WTC11 (cell line): ENCODE measurements around the gene WWOX. TPM values are rescaled to one million over a fixed set of nuclear protein-coding genes. Genes with fewer than 3 reads are reported as not detected.

Experiments
- ATAC-seq: fragments of 200-7000 bp; cut with Tn5 transposase; 2 replicates; pipeline ENCODE4 v1.10.0; 2021; ENCODE audit warnings: mild to moderate bottlenecking, moderate library complexity
- CTCF ChIA-PET: fragments of 300-600 bp; sonication (Branson Sonifier 250); formaldehyde crosslinking; loops from one replicate; lab custom pipeline; 2021; ENCODE audit warnings: antibody characterized with exemption; lab: Charles Lee
- POLR2A ChIA-PET: fragments of 350-600 bp; sonication (Branson Sonifier 250); formaldehyde crosslinking; loops from one replicate; lab custom pipeline; 2021; ENCODE audit warnings: antibody characterized with exemption; lab: Charles Lee
- DNase-seq: peaks from one replicate; pipeline ENCODE4 v3.0.0; 2021; ENCODE audit warnings: low spot score
- H3K27ac Mint-ChIP-seq: 2 replicates; pipeline ENCODE4 v1.8.0; 2021; ENCODE audit warnings: mixed read lengths
- H3K27me3 Mint-ChIP-seq: 2 replicates; pipeline ENCODE4 v1.8.0; 2021; ENCODE audit warnings: low read depth, mild to moderate bottlenecking, moderate library complexity, mixed read lengths
- H3K36me3 Mint-ChIP-seq: 2 replicates; pipeline ENCODE4 v1.8.0; 2021; ENCODE audit warnings: mixed read lengths
- H3K4me1 Mint-ChIP-seq: 2 replicates; pipeline ENCODE4 v1.8.0; 2022; ENCODE audit warnings: mixed read lengths
- H3K4me3 Mint-ChIP-seq: 2 replicates; pipeline ENCODE4 v1.8.0; 2021; ENCODE audit warnings: mild to moderate bottlenecking, moderate library complexity, mixed read lengths
- H3K9me3 Mint-ChIP-seq: 2 replicates; pipeline ENCODE4 v1.8.0; 2021; ENCODE audit warnings: mixed read lengths
- CREB1 ChIP-seq: sonication (generic); formaldehyde crosslinking; IDR thresholded peaks from 2 replicates; pipeline ENCODE4 v1.8.0; 2023; ENCODE audit warnings: mild to moderate bottlenecking, missing genetic modification reagents
- ETV6 ChIP-seq: sonication (generic); formaldehyde crosslinking; IDR thresholded peaks from 2 replicates; pipeline ENCODE4 v1.8.1; 2022; ENCODE audit warnings: mild to moderate bottlenecking, missing genetic modification reagents
- FOXP1 ChIP-seq: sonication (generic); formaldehyde crosslinking; IDR thresholded peaks from 2 replicates; pipeline ENCODE4 v1.8.0; 2022; ENCODE audit warnings: missing genetic modification reagents, mild to moderate bottlenecking, moderate library complexity, borderline replicate concordance
- GRHL2 ChIP-seq: fragments of 250-450 bp; sonication (Bioruptor Pico); IDR thresholded peaks from 2 replicates; pipeline ENCODE4 v1.8.0; 2022; ENCODE audit warnings: mild to moderate bottlenecking, moderate library complexity; ENCODE audit not compliant: insufficient replicate concordance, severe bottlenecking
- GTF2I ChIP-seq: fragments of 250-450 bp; sonication (Bioruptor Pico); conservative IDR thresholded peaks from 2 replicates; pipeline ENCODE4 v1.4.0; 2021; ENCODE audit warnings: mild to moderate bottlenecking
- JAZF1 ChIP-seq: fragments of 250-450 bp; sonication (Bioruptor Pico); IDR thresholded peaks from 2 replicates; pipeline ENCODE4 v1.9.0; 2021; ENCODE audit warnings: moderate library complexity, mild to moderate bottlenecking, inconsistent platforms
- KAT7 ChIP-seq: sonication (generic); formaldehyde crosslinking; IDR thresholded peaks from 2 replicates; pipeline ENCODE4 v1.8.1; 2023; ENCODE audit warnings: missing genetic modification reagents, mild to moderate bottlenecking, borderline replicate concordance
- NFATC4 ChIP-seq: fragments of 250-450 bp; sonication (Bioruptor Pico); IDR thresholded peaks from 2 replicates; pipeline ENCODE4 v1.9.0; 2021; ENCODE audit warnings: mild to moderate bottlenecking
- NFE2L1 ChIP-seq: sonication (generic); formaldehyde crosslinking; IDR thresholded peaks from 2 replicates; pipeline ENCODE4 v1.8.1; 2023; ENCODE audit warnings: missing genetic modification reagents
- OVOL2 ChIP-seq: fragments of 250-450 bp; sonication (Bioruptor Pico); IDR thresholded peaks from 2 replicates; pipeline ENCODE4 v1.9.0; 2021; ENCODE audit warnings: mild to moderate bottlenecking, borderline replicate concordance
- RELA ChIP-seq: sonication (generic); formaldehyde crosslinking; IDR thresholded peaks from 2 replicates; pipeline ENCODE4 v1.8.1; 2022; ENCODE audit warnings: missing genetic modification reagents, mild to moderate bottlenecking, borderline replicate concordance
- RORB ChIP-seq: fragments of 250-450 bp; sonication (Bioruptor Pico); IDR thresholded peaks from 2 replicates; pipeline ENCODE4 v1.9.0; 2021; ENCODE audit warnings: mild to moderate bottlenecking
- SOX15 ChIP-seq: fragments of 250-450 bp; sonication (Bioruptor Pico); IDR thresholded peaks from 2 replicates; pipeline ENCODE4 v1.9.0; 2021; ENCODE audit warnings: mild to moderate bottlenecking
- TP53 ChIP-seq: sonication (generic); formaldehyde crosslinking; IDR thresholded peaks from 2 replicates; pipeline ENCODE4 v1.8.1; 2023; ENCODE audit warnings: mild to moderate bottlenecking, missing genetic modification reagents
- ZNF219 ChIP-seq: sonication (generic); formaldehyde crosslinking; IDR thresholded peaks from 2 replicates; pipeline ENCODE4 v1.8.0; 2023; ENCODE audit warnings: missing genetic modification reagents, mild to moderate bottlenecking, borderline replicate concordance
- ZNF232 ChIP-seq: sonication (generic); formaldehyde crosslinking; IDR thresholded peaks from 2 replicates; pipeline ENCODE4 v1.8.0; 2022; ENCODE audit warnings: mild to moderate bottlenecking, missing genetic modification reagents
- ZNF263 ChIP-seq: sonication (generic); formaldehyde crosslinking; IDR thresholded peaks from 2 replicates; pipeline ENCODE4 v1.8.1; 2022; ENCODE audit warnings: low read depth, mild to moderate bottlenecking, moderate library complexity, missing genetic modification reagents
- total RNA-seq: library from RNA; stranded (reverse); gene quantifications from 3 replicates; pipeline ENCODE4 v1.2.3, GENCODE V29; 2021
- TF ChIP-seq, protein P1 (sequence below): fragments of 250-450 bp; sonication (Bioruptor Pico); IDR thresholded peaks from 2 replicates; pipeline ENCODE4 v1.9.0; 2021; ENCODE audit warnings: moderate library complexity, mild to moderate bottlenecking, inconsistent platforms, borderline replicate concordance
- TF ChIP-seq, protein P2 (sequence below): sonication (generic); formaldehyde crosslinking; IDR thresholded peaks from 2 replicates; pipeline ENCODE4 v1.8.1; 2023; ENCODE audit warnings: mild to moderate bottlenecking, missing genetic modification reagents
- TF ChIP-seq, protein P3 (sequence below): sonication (generic); formaldehyde crosslinking; IDR thresholded peaks from 2 replicates; pipeline ENCODE4 v1.8.0; 2022; ENCODE audit warnings: mild to moderate bottlenecking, missing genetic modification reagents
- TF ChIP-seq, protein P4 (sequence below): sonication (generic); formaldehyde crosslinking; IDR thresholded peaks from 2 replicates; pipeline ENCODE4 v1.8.1; 2022; ENCODE audit warnings: low read depth, mild to moderate bottlenecking, moderate library complexity, missing genetic modification reagents, borderline replicate concordance
- TF ChIP-seq, protein P5 (sequence below): sonication (generic); formaldehyde crosslinking; IDR thresholded peaks from 2 replicates; pipeline ENCODE4 v1.8.1; 2022; ENCODE audit warnings: mild to moderate bottlenecking, missing genetic modification reagents, moderate library complexity, borderline replicate concordance

The WWOX gene
- total RNA-seq, 1 experiment from 2014 or later, result 15.7 TPM

DNA sequence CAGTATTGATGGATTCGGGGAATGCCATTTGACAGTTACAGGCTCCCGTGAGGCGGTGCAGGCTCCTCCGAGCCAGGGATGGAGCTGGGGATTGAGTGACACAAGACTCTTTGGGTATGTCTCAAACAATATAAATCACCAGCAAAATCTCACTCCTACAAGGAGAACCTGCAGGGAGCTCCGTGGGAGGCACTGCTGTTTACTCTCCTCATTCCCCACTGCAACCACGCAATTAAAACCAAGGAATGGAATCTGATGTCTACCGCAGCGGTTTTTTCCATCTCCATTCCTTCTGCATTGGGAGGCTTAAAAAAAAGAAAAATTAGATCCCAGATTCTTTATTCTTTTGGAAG lies 157.9 kb downstream of the WWOX start:
- DNase-seq (no peak), ATAC-seq (no peak; the same call in 1 of the 2 replicates)
- Mint-ChIP-seq H3K9me3 (no peaks in the 10 kb centered on the region), H3K4me1 (peaks cover 27% of the 10 kb centered on the region), H3K27ac (no peak overlapping the region), H3K4me3 (no peak overlapping the region), H3K36me3 (no peaks in the 10 kb centered on the region), H3K27me3 (no peaks in the 10 kb centered on the region)
- ChIA-PET POLR2A (no interaction called here), CTCF (no interaction called here)
- TF ChIP-seq GRHL2 (CRISPR knock-in tag), result no peak
- no peak for TF ChIP-seq RELA
- no peak for TF ChIP-seq ZNF263 (CRISPR knock-in tag)
- TF ChIP-seq RORB (CRISPR knock-in tag), result no peak
- TF ChIP-seq ETV6 (CRISPR knock-in tag), result no peak
- TF ChIP-seq NFE2L1 (CRISPR knock-in tag), result no peak

DNA sequence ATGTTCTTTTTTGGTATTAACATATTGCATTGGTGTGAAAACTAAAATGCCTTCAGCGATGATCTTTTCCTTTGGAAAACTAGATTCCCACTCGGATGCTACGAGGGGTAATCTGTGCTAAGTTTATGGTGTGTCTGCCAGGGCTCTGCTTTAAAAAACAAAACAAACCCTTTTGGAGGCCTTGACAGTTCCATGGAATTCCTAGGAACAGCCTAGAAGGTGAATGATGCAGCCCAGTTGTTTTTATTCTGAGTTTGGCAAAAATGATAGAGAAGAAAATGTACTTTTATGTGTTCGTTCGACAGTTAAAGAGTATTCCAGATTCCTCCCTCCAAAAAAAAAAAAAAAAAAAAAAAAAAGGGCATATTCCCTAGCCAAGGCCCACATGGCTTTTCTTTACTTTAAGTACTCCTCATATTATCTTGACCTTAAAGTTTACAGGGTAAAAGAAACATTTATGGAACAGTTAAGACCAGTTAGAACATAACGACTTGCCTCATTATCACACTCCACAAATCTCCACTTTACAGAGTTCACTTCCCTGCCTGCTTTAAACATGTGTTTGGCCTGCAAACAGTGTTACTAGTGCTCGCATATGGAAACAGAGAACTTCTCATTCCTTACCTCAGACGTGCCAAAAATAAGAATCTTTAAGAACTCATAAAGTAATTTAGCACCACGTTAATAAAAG lies 159.1 kb downstream of the WWOX start:
- TF ChIP-seq, protein P1, sequence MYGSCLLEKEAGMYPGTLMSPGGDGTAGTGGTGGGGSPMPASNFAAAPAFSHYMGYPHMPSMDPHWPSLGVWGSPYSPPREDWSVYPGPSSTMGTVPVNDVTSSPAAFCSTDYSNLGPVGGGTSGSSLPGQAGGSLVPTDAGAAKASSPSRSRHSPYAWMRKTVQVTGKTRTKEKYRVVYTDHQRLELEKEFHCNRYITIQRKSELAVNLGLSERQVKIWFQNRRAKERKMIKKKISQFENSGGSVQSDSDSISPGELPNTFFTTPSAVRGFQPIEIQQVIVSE (CRISPR knock-in tag), result no peak
- no peak for TF ChIP-seq GTF2I (CRISPR knock-in tag)
- Mint-ChIP-seq H3K36me3 (peaks cover 3% of the 10 kb centered on the region; the same call in 1 of the 2 replicates), H3K27ac (no peak overlapping the region; the same call in 1 of the 2 replicates), H3K4me1 (peaks cover 27% of the 10 kb centered on the region), H3K27me3 (no peaks in the 10 kb centered on the region), H3K4me3 (no peak overlapping the region), H3K9me3 (peaks cover 3% of the 10 kb centered on the region; the same call in 1 of the 2 replicates)
- DNase-seq, result no peak
- CTCF ChIA-PET, result no interaction called here
- POLR2A ChIA-PET, result no interaction called here
- ATAC-seq, result no peak

DNA sequence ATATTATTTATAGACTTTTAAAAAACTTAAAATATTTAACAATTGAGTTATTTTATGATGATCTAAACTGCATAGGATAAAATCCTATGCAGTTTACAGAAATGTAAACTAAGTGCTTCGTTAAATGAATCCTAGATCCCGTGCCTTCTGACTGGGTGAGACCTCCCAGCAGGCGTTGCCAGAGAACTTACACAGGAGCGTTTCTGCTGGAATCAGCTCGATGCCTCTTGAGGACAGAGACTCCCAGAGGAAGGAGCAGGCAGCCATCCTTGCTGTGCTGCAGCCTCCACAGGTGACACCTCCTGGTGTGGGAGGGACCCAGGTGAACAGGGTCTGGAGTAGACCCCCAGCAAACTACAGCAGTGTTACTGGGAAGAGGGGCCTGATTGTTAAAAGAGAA lies 160.4 kb downstream of the WWOX start:
- DNase-seq, result no peak
- Mint-ChIP-seq H3K27me3 (no peaks in the 10 kb centered on the region), H3K4me1 (peaks cover 25% of the 10 kb centered on the region), H3K36me3 (peaks cover 11% of the 10 kb centered on the region), H3K9me3 (peaks cover 12% of the 10 kb centered on the region), H3K4me3 (no peak overlapping the region), H3K27ac (peak overlapping the region; percentile 39)
- POLR2A ChIA-PET, result interaction anchor here (0.6 kb wide), 1 partner anchor 230 kb away, joined by 3 read pairs; no protein-coding TSS in a partner anchor
- TF ChIP-seq, protein P2, sequence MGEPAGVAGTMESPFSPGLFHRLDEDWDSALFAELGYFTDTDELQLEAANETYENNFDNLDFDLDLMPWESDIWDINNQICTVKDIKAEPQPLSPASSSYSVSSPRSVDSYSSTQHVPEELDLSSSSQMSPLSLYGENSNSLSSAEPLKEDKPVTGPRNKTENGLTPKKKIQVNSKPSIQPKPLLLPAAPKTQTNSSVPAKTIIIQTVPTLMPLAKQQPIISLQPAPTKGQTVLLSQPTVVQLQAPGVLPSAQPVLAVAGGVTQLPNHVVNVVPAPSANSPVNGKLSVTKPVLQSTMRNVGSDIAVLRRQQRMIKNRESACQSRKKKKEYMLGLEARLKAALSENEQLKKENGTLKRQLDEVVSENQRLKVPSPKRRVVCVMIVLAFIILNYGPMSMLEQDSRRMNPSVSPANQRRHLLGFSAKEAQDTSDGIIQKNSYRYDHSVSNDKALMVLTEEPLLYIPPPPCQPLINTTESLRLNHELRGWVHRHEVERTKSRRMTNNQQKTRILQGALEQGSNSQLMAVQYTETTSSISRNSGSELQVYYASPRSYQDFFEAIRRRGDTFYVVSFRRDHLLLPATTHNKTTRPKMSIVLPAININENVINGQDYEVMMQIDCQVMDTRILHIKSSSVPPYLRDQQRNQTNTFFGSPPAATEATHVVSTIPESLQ (CRISPR knock-in tag), result no peak
- TF ChIP-seq ZNF219 (no peak), CREB1 (CRISPR knock-in tag) (no peak), FOXP1 (CRISPR knock-in tag) (no peak)
- CTCF ChIA-PET, result interaction anchor here (1.0 kb wide), 1 partner anchor 11 kb away, joined by 4 read pairs; no protein-coding TSS in a partner anchor
- ATAC-seq, result no peak

DNA sequence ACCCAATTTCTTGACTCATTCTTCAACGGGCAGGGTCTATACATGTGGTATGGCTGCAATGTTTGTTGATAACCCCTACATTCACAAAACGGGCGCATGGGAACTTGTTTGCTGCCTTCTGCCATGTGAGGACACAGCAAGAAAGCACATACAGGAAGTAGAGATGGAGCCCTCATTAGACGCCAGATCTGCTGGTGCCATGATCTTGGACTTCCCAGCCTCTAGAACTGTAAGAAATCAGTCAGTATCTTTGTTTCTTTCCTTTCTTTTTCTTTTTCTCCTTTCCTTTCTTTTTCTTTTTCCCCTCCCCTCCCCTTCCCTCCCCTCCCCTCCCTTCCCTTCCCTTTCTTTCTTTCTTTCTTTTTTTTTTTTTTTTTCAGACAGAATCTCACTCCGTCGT lies 165.2 kb downstream of the WWOX start:
- ATAC-seq, result no peak
- POLR2A ChIA-PET, result no interaction called here
- H3K27ac Mint-ChIP-seq, result no peak overlapping the region
- no peak for DNase-seq
- H3K36me3 Mint-ChIP-seq, result peaks cover 11% of the 10 kb centered on the region
- peaks cover 4% of the 10 kb centered on the region for H3K4me1 Mint-ChIP-seq
- CTCF ChIA-PET, result no interaction called here
- H3K27me3 Mint-ChIP-seq, result no peaks in the 10 kb centered on the region
- peaks cover 12% of the 10 kb centered on the region for H3K9me3 Mint-ChIP-seq
- H3K4me3 Mint-ChIP-seq, result no peak overlapping the region
- TF ChIP-seq TP53 (CRISPR knock-in tag) (no peak), ZNF219 (no peak), NFATC4 (CRISPR knock-in tag) (no peak), KAT7 (no peak), SOX15 (CRISPR knock-in tag) (no peak), OVOL2 (no peak), ZNF232 (CRISPR knock-in tag) (no peak), JAZF1 (no peak)
- TF ChIP-seq, protein P3, sequence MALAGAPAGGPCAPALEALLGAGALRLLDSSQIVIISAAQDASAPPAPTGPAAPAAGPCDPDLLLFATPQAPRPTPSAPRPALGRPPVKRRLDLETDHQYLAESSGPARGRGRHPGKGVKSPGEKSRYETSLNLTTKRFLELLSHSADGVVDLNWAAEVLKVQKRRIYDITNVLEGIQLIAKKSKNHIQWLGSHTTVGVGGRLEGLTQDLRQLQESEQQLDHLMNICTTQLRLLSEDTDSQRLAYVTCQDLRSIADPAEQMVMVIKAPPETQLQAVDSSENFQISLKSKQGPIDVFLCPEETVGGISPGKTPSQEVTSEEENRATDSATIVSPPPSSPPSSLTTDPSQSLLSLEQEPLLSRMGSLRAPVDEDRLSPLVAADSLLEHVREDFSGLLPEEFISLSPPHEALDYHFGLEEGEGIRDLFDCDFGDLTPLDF, result no peak
- TF ChIP-seq, protein P4, sequence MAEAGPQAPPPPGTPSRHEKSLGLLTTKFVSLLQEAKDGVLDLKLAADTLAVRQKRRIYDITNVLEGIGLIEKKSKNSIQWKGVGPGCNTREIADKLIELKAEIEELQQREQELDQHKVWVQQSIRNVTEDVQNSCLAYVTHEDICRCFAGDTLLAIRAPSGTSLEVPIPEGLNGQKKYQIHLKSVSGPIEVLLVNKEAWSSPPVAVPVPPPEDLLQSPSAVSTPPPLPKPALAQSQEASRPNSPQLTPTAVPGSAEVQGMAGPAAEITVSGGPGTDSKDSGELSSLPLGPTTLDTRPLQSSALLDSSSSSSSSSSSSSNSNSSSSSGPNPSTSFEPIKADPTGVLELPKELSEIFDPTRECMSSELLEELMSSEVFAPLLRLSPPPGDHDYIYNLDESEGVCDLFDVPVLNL (CRISPR knock-in tag), result no peak
- TF ChIP-seq, protein P5, sequence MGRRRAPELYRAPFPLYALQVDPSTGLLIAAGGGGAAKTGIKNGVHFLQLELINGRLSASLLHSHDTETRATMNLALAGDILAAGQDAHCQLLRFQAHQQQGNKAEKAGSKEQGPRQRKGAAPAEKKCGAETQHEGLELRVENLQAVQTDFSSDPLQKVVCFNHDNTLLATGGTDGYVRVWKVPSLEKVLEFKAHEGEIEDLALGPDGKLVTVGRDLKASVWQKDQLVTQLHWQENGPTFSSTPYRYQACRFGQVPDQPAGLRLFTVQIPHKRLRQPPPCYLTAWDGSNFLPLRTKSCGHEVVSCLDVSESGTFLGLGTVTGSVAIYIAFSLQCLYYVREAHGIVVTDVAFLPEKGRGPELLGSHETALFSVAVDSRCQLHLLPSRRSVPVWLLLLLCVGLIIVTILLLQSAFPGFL (CRISPR knock-in tag), result no peak
